Measurements from ENCODE around the gene NAA10. TPM values are rescaled to one million over a fixed set of nuclear protein-coding genes. Genes with fewer than 3 reads are reported as not detected.

Gene NAA10
- total RNA-seq, 1 experiment from 2014 or later, result 246 TPM

- intact Hi-C loops (cut with micrococcal nuclease; ENCODE audit: unreplicated experiment), result no loop called here
- H3K36me3 ChIP-seq (ENCODE audit: control insufficient read depth, insufficient read depth, low read length), result peaks cover 2% of the 10 kb centered on the region
- in situ Hi-C loops (cut with HindIII; ENCODE audit: low pct_unique_long_range_greater_than_20kb, low sequenced_read_pairs), result no loop called here
- ChIA-PET CTCF (interaction anchor here (0.6 to 1.2 kb wide), 3 partner anchors 26 to 199 kb away, joined by 3 to 6 read pairs (median 5); partner anchors contain the start of gene ARHGAP4), POLR2A (no interaction called here)
- no peak overlapping the region for H3K27ac ChIP-seq (ENCODE audit: low read length)
- no peak overlapping the region for H3K4me3 ChIP-seq (ENCODE audit: low read depth in 2 of 2, low read length in 2 of 2)
- DNase-seq (ENCODE audit: low read depth, low spot score) (no peak), ATAC-seq (no peak)
- H3K9me3 ChIP-seq (ENCODE audit: control insufficient read depth, insufficient read depth, low read depth, low read length), result no peaks in the 10 kb centered on the region
- peaks cover 22% of the 10 kb centered on the region for H3K4me1 ChIP-seq (ENCODE audit: control insufficient read depth, insufficient read depth, low read length)
- TF ChIP-seq TCF7L2 (IDR thresholded peaks at IDR 0.05; ENCODE audit: low read depth, low read length) (no peak), CTCF (IDR thresholded peaks at IDR 0.05) (no peak)
- H3K27me3 ChIP-seq (ENCODE audit: control insufficient read depth, insufficient read depth, low read length), result no peaks in the 10 kb centered on the region
- BruUV-seq (replicated peaks), result no TSS peak
Measured at GRCh38 chrX:153951683-153952372, 17.0 kb upstream of the NAA10 start.

GRCh38 chrX:153950127-153950526, 15.3 kb upstream of the NAA10 start:
- POLR2A ChIA-PET, result interaction anchor here (0.5 kb wide), 1 partner anchor 20 kb away, joined by 3 read pairs; no protein-coding TSS in a partner anchor
- Histone ChIP-seq H3K36me3 (ENCODE audit: control insufficient read depth, insufficient read depth, low read length) (peaks cover 2% of the 10 kb centered on the region), H3K9me3 (ENCODE audit: control insufficient read depth, insufficient read depth, low read depth, low read length) (no peaks in the 10 kb centered on the region), H3K4me3 (ENCODE audit: low read depth in 2 of 2, low read length in 2 of 2) (no peak overlapping the region), H3K4me1 (ENCODE audit: control insufficient read depth, insufficient read depth, low read length) (peaks cover 22% of the 10 kb centered on the region), H3K27ac (ENCODE audit: low read length) (no peak overlapping the region), H3K27me3 (ENCODE audit: control insufficient read depth, insufficient read depth, low read length) (no peaks in the 10 kb centered on the region)
- TF ChIP-seq POLR2AphosphoS5 (IDR thresholded peaks at IDR 0.05; ENCODE audit: low read depth, low read length), result no peak
- no peak for TF ChIP-seq SIN3A (IDR thresholded peaks at IDR 0.05; ENCODE audit: borderline replicate concordance, insufficient read depth, low read depth, low read length)
- TF ChIP-seq REST (IDR thresholded peaks at IDR 0.05; ENCODE audit: insufficient read depth in 1 of 2, low read depth in 2 of 2, low read length in 1 of 2), result no peak
- no peak for TF ChIP-seq TCF7L2 (IDR thresholded peaks at IDR 0.05; ENCODE audit: low read depth, low read length)
- no peak for TF ChIP-seq CTCF (IDR thresholded peaks at IDR 0.05)
- no TSS peak for BruUV-seq (replicated peaks)
- CTCF ChIA-PET, result no interaction called here
- in situ Hi-C loops (cut with HindIII; ENCODE audit: low pct_unique_long_range_greater_than_20kb, low sequenced_read_pairs), result no loop called here
- no peak for ATAC-seq
- DNase-seq (ENCODE audit: low read depth, low spot score), result no peak
- intact Hi-C loops (cut with micrococcal nuclease; ENCODE audit: unreplicated experiment), result no loop called here

Measured in Panc1 (cell line).